Activated CD4-positive, CD25-positive, alpha-beta regulatory T cell treated with anti-CD3 and anti-CD28 coated beads, Interleukin-2, amount 50 U/mL, for 16 hours (primary cell): ENCODE results near the gene C5orf46.

Experiments used
- DNase-seq: peaks from one replicate; pipeline ENCODE4 v3.0.0-alpha.2; 2020; ENCODE audit warnings: low read depth, low spot score

The C5orf46 gene

GRCh38 chr5:147858565-147858964 is 47.8 kb downstream of the C5orf46 start:
- no peak for DNase-seq

DNA sequence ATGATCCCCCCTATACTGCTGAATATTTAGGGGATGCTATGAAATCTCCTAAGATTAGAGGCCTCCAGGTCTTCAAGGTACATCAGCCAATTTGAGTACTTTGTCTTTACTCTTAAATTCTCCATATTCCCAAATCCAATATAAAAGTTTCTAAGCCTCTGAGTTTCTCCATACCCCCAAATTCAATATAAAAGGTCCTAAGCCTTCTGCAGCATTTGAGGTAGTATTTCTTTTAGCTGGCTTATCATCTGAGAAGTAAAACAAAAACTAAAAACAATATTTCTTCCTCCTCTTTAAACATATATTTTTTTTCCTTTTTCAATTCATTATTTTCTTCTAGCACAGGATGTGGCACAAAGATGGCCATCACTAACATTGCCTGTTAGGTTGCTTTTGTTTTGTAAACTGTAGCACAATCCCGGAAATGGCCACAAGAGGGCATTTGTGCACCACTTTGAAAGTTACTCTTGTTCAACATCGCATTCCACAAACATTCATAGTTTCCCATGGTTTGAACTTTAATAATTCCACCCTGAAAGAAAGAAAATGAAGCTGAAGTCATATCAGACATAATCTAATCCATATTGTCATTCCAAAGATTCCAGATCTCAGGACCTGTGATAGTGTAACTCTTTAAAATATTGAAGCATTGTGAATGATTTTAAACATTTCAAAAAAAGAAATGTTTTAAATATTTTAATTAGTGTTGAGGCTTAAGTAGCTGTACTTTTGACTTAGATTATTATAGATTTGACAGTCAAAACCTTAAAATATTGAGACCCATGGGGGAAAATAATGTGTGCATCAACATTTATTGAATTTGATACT is 48.8 kb downstream of the C5orf46 start:
- peak; percentile 10 for DNase-seq

DNA sequence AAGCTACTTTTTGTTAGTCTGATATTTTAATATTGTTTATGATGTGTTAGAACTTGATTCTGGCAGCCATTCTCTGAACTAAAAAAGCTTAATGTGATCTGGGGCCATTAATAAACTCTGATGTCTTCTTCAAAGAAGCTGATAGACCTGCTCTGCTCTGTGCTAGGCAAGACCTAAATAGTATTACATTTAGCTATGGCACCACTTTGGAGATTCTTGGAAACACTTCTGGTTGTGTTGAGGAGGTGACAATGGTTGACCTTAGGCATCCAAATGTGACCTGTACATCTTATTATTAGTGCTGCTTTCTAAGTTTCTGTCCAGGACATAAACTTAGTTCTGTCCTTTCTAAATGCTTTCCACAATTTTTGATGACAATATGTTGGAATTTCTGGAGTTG is 49.5 kb downstream of the C5orf46 start:
- no peak for DNase-seq

DNA sequence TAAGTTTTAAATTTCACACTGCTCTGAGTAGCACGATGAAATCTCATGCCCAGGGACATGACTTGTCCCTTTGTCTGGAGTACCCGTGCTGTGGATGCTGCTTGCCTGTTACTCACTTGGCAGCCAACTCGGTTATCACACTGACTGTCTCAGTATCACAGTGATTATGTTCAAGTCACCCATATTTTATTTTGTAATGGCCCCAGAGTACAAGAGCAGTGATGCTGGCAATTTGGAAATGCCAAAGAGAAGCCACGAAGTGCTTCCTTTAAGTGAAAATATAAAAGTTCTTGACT is 50.6 kb downstream of the C5orf46 start:
- no peak for DNase-seq

DNA sequence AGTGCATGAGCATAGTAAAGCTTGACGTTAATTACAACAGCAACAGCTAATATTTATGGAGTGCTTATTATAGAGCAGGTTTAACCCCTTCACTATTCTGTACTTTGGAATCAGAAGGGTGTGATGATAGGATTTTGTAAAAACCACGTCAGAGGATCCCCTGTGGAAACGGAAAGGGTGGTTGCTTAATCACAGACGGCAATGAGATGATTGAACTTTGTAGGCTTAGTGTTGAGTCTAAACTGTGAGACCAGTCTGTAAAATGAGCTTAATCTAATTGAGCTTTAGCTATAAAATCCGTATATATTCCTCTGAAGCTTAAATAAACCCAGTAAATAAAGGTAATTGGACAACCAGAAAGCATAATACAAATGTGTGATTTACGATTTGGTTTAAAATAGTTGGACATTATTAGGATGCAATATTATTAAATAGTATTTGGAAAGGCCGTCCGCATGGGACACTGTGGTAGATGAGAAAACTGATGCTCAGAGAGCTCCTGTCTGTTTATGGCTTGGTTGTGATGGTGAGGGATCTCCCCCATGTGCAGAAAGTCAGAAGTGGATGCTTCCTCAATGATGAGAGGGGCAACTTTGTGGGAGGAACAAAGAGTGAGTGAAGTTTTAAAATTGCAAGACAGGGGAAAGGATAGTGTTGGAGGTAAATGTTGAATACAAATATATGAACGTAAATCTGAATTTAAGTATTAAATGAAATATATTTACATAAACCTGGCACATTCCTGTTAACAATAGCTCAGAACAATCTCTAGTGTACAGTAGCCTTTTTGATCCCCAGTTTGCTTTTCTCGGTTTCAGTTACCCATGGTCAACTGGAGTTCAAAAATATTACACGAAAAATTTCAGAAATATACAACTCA is 51.2 kb downstream of the C5orf46 start:
- no peak for DNase-seq

- DNase-seq: no peak
These were observed 52.0 kb downstream of the C5orf46 start for GRCh38 chr5:147854331-147854730.

- DNase-seq: no peak
These were observed 52.9 kb downstream of the C5orf46 start for GRCh38 chr5:147853372-147853987.

GRCh38 chr5:147852365-147852764 is 54.0 kb downstream of the C5orf46 start:
- DNase-seq: no peak

DNA sequence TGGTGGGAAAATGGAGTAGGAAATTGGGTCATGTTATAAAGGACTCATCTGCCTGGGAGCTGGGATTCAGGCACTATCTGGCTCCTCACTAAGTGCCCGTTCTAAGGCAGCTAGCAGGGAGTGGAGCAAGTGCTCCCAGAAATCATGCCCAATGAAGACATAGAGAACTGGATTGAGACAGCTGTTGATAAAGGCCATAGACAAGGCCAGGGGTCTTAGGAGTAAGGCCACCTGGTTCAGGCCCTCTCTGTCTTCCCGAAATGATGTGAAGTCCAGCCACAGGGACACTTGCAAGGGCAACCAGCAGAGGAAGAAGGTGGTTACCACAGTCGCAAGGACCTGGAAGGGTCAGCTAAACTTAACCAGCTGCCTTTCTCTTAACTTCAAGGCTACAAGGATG is 54.8 kb downstream of the C5orf46 start:
- DNase-seq: no peak

DNA sequence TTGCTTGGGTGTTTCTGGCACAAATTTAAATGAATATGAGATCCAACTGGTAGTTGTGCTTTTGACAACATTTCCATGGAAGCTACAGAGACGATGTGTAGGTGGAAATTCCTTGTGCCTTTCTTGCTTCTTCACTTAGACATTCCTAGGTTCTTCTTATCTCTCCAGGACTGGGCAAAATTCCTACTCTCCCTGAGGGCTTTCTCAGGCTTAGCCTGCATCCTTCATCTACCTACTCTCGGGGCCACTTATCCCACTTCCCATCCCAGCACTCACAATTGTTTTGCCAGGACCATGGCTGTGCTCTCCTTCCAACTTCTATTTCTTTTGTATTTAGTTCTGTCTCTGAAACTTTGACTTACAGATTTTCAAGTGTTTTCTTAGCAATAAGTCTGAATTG is 57.1 kb downstream of the C5orf46 start:
- DNase-seq: no peak

DNA sequence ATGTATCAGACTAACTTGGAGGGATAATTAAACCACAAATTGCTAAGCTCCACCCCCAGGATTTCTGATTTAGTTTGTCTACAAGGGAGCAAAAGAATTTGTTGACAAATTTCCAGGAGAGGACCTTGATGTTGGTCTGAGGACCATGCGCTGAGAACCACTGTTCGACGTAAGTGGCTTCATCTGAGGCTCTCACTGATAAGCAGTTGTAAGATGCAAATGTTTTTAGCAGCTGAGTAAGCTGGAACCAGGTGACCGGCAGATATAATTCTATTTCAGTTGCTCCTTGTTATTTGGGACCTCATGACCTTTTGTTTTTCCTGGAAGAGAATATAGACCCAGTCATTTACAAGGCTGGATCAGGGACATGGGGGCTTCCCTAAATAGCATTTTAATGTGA is 60.7 kb downstream of the C5orf46 start:
- no peak for DNase-seq

GRCh38 chr5:147844846-147845245 is 61.5 kb downstream of the C5orf46 start:
- no peak for DNase-seq

DNA sequence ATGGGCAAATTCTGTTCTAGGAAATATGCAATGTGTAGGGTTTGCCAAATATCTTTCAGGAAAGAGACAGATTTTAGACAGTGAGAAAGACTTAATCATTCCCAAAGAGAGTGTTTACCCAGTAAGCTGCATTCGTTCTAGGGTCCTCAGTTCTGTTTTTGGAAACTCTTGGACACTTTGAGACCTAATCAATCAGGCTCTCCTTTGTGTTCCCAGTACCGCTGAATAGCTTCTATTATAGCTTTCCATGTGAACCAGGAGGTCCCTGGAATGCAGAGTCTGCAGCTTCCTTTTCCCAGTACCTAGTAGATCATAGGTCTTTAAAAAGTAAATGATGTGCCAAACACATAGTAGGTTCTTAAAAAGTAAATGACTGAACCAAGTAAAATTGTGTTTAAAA is 63.5 kb downstream of the C5orf46 start:
- DNase-seq: no peak
